ENCODE results near the gene CAMK2D. TPM values are rescaled to one million over a fixed set of nuclear protein-coding genes. Genes with fewer than 3 reads are reported as not detected.
A peak's percentile ranks its signal among the peaks of the same experiment; 100 is the strongest.

Gene CAMK2D
- total and polyA plus RNA-seq, 2 donors from 2014 or later = 9.1 to 34.7 TPM

DNA sequence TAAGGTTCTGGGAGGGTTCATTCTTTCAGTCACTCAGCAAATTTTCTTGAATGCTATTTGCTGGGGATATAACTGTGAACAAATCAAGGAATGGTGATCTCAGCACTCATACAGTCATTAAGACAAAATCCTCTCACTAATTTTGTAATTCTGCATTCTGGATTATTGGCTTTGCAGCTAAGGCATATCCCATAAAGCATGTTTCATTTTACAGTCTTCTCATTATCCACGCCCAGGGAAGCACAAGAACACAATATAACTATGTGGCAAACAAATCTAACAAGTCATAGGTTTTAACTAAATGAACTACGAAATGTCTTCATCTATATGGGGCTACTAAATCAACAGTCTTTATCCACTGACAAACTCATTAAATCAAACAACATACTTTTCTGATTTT, 139.9 kb downstream of the CAMK2D start:
- Histone ChIP-seq H3K9ac (ENCODE audit: low read length in 3 of 3) (no peak overlapping the region), H3K27ac (ENCODE audit: low read depth in 2 of 2, low read length in 2 of 2) (no peak overlapping the region), H3K36me3 (ENCODE audit: control insufficient read depth in 2 of 3, insufficient read depth in 3 of 3, low read length in 3 of 3) (no peaks in the 10 kb centered on the region), H3K4me3 (ENCODE audit: low read length in 3 of 3) (no peak overlapping the region), H3K4me1 (ENCODE audit: control insufficient read depth in 2 of 3, insufficient read depth in 2 of 3, low read depth in 1 of 3, low read length in 3 of 3) (peaks cover 0 to 7% (median 0%) of the 10 kb centered on the region in 3 donors), H3K9me3 (ENCODE audit: control insufficient read depth in 2 of 3, insufficient read depth in 1 of 3, low read length in 3 of 3) (no peaks in the 10 kb centered on the region), H3K27me3 (ENCODE audit: control insufficient read depth, insufficient read depth, low read length) (no peaks in the 10 kb centered on the region)
- DNase-seq (no peak), FAIRE-seq (no peak)
- TF ChIP-seq, protein P1, sequence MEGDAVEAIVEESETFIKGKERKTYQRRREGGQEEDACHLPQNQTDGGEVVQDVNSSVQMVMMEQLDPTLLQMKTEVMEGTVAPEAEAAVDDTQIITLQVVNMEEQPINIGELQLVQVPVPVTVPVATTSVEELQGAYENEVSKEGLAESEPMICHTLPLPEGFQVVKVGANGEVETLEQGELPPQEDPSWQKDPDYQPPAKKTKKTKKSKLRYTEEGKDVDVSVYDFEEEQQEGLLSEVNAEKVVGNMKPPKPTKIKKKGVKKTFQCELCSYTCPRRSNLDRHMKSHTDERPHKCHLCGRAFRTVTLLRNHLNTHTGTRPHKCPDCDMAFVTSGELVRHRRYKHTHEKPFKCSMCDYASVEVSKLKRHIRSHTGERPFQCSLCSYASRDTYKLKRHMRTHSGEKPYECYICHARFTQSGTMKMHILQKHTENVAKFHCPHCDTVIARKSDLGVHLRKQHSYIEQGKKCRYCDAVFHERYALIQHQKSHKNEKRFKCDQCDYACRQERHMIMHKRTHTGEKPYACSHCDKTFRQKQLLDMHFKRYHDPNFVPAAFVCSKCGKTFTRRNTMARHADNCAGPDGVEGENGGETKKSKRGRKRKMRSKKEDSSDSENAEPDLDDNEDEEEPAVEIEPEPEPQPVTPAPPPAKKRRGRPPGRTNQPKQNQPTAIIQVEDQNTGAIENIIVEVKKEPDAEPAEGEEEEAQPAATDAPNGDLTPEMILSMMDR (IDR thresholded peaks at IDR 0.05; ENCODE audit: borderline replicate concordance, extremely low read depth, insufficient read depth) = no peak
- intact Hi-C loops (cut with DNase I) = no loop called here

DNA sequence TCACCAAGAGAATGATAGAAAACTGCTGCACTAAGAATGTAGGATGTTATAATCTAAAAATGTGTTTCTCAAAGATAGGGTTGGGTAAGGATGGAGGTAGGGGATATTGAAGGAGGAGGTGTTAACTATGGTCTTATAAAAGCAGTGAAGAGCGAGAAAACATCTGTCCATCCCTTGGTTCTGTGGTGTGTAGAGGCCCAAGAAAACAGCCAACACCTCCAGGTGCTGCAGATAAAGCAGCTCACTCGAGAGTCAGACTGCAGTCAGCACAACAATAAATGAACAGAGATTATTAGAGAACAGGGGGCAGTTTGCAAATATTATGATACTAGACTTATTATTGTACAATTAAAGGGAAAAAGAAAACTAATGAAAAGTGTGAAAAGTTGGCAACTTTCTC, 141.5 kb downstream of the CAMK2D start:
- no peaks in the 10 kb centered on the region for H3K36me3 ChIP-seq (ENCODE audit: control insufficient read depth in 2 of 3, insufficient read depth in 3 of 3, low read length in 3 of 3)
- H3K9ac ChIP-seq (ENCODE audit: low read length in 3 of 3) = no peak overlapping the region
- no peak overlapping the region for H3K27ac ChIP-seq (ENCODE audit: low read depth in 2 of 2, low read length in 2 of 2)
- H3K4me1 ChIP-seq (ENCODE audit: control insufficient read depth in 2 of 3, insufficient read depth in 2 of 3, low read depth in 1 of 3, low read length in 3 of 3) = peaks cover 0 to 11% (median 0%) of the 10 kb centered on the region in 3 donors
- DNase-seq = no peak
- TF ChIP-seq, protein P1 (IDR thresholded peaks at IDR 0.05; ENCODE audit: borderline replicate concordance, extremely low read depth, insufficient read depth) = no peak
- H3K27me3 ChIP-seq (ENCODE audit: control insufficient read depth, insufficient read depth, low read length) = no peaks in the 10 kb centered on the region
- no peak overlapping the region for H3K4me3 ChIP-seq (ENCODE audit: low read length in 3 of 3)
- H3K9me3 ChIP-seq (ENCODE audit: control insufficient read depth in 2 of 3, insufficient read depth in 1 of 3, low read length in 3 of 3) = no peaks in the 10 kb centered on the region
- intact Hi-C loops (cut with DNase I) = no loop called here
- FAIRE-seq = no peak

DNA sequence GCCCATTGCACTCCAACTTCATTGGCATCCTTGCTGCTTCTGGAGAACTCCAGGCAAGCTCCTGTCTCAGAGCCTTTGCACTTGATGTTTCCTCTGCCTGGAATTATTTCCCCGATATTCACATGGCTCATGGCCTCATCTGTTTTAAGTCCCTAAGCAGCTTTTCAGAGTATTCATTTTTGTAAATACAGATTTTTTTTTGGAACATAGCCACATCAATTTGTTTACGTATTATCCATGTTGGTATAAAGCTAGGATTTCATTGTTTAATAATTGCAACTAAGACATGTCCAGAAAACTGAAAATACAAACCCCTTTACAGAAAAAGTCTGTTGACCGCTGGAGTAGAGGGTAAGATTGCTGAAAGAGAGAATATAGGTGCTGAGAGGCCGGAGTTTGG, 142.0 kb downstream of the CAMK2D start:
- Histone ChIP-seq H3K4me1 (ENCODE audit: control insufficient read depth in 2 of 3, insufficient read depth in 2 of 3, low read depth in 1 of 3, low read length in 3 of 3) (peaks cover 0 to 11% (median 0%) of the 10 kb centered on the region in 3 donors), H3K9ac (ENCODE audit: low read length in 3 of 3) (no peak overlapping the region), H3K4me3 (ENCODE audit: low read length in 3 of 3) (no peak overlapping the region), H3K36me3 (ENCODE audit: control insufficient read depth in 2 of 3, insufficient read depth in 3 of 3, low read length in 3 of 3) (no peaks in the 10 kb centered on the region), H3K27me3 (ENCODE audit: control insufficient read depth, insufficient read depth, low read length) (no peaks in the 10 kb centered on the region), H3K27ac (ENCODE audit: low read depth in 2 of 2, low read length in 2 of 2) (no peak overlapping the region), H3K9me3 (ENCODE audit: control insufficient read depth in 2 of 3, insufficient read depth in 1 of 3, low read length in 3 of 3) (no peaks in the 10 kb centered on the region)
- FAIRE-seq (no peak), DNase-seq (no peak)
- TF ChIP-seq, protein P1 (IDR thresholded peaks at IDR 0.05; ENCODE audit: borderline replicate concordance, extremely low read depth, insufficient read depth) = no peak
- intact Hi-C loops (cut with DNase I) = no loop called here

DNA sequence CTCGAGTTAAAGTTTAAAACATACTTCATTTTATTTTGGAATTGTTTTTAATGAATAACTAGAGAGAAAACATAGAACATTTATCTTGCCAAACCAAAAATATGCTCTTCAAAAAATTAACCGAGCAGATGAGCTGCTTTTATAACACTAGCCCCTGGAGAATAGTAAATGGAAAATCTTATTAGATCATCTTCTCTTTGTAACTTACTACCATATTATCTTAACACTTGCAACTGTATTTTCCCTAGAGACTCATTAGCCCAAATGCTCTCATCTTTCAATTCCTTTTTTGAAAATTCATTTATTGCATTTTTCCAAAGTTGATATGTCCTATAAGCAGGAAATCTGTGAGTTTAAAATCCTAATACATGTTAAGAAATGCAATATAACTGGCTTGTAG, 143.3 kb downstream of the CAMK2D start:
- TF ChIP-seq, protein P1 (IDR thresholded peaks at IDR 0.05; ENCODE audit: borderline replicate concordance, extremely low read depth, insufficient read depth) = no peak
- DNase-seq (no peak), FAIRE-seq (peak; percentile 80)
- Histone ChIP-seq H3K9me3 (ENCODE audit: control insufficient read depth in 2 of 3, insufficient read depth in 1 of 3, low read length in 3 of 3) (no peaks in the 10 kb centered on the region), H3K36me3 (ENCODE audit: control insufficient read depth in 2 of 3, insufficient read depth in 3 of 3, low read length in 3 of 3) (no peaks in the 10 kb centered on the region), H3K4me3 (ENCODE audit: low read length in 3 of 3) (no peak overlapping the region), H3K27ac (ENCODE audit: low read depth in 2 of 2, low read length in 2 of 2) (no peak overlapping the region), H3K27me3 (ENCODE audit: control insufficient read depth, insufficient read depth, low read length) (no peaks in the 10 kb centered on the region), H3K9ac (ENCODE audit: low read length in 3 of 3) (no peak overlapping the region), H3K4me1 (ENCODE audit: control insufficient read depth in 2 of 3, insufficient read depth in 2 of 3, low read depth in 1 of 3, low read length in 3 of 3) (peaks cover 0 to 11% (median 0%) of the 10 kb centered on the region in 3 donors)
- intact Hi-C loops (cut with DNase I) = no loop called here
